ENCODE measurements around the gene TRAPPC11.

Gene TRAPPC11

DNA sequence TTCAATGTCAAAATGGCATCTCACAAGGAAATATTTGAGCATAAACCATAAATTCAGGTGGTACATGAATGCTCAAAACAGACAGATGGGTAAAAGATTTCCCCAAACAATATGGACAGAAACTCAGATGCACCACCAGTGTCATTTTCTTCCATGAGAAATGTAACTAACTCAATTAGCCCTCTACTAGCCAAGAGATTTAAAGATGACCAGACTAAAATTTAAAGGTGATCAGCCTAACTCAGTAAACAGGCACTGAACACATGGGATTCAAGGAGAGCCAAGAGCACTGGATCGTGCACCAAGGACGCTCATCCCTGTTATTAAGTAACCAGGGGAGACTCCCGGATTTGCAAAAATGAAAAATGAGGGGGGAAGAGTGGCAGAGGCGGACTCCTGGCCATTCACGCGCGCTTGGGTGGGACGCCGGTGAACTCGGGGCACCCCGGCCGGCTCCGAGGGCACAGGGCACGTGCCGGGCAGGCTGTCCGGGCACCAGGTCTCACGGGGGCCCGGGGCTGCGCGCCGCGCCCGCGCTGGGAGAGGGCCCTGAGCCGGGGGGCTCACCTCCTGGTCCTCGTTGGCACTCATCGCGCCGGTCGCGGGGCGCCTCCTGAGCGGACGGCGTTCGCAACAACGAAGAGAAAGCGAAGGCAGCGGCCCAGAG lies 598 bp upstream of the TRAPPC11 start:
- TF ChIP-seq, protein P1, sequence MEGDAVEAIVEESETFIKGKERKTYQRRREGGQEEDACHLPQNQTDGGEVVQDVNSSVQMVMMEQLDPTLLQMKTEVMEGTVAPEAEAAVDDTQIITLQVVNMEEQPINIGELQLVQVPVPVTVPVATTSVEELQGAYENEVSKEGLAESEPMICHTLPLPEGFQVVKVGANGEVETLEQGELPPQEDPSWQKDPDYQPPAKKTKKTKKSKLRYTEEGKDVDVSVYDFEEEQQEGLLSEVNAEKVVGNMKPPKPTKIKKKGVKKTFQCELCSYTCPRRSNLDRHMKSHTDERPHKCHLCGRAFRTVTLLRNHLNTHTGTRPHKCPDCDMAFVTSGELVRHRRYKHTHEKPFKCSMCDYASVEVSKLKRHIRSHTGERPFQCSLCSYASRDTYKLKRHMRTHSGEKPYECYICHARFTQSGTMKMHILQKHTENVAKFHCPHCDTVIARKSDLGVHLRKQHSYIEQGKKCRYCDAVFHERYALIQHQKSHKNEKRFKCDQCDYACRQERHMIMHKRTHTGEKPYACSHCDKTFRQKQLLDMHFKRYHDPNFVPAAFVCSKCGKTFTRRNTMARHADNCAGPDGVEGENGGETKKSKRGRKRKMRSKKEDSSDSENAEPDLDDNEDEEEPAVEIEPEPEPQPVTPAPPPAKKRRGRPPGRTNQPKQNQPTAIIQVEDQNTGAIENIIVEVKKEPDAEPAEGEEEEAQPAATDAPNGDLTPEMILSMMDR (IDR thresholded peaks at IDR 0.05; ENCODE audit: extremely low read depth, insufficient read depth, missing control alignments), result no peak
- in situ Hi-C loops (cut with MboI; ENCODE audit: low pct_unique_long_range_greater_than_20kb, low sequenced_read_pairs, unreplicated experiment), result no loop called here
- peak; percentile 47 for DNase-seq (ENCODE audit: low spot score)

DNA sequence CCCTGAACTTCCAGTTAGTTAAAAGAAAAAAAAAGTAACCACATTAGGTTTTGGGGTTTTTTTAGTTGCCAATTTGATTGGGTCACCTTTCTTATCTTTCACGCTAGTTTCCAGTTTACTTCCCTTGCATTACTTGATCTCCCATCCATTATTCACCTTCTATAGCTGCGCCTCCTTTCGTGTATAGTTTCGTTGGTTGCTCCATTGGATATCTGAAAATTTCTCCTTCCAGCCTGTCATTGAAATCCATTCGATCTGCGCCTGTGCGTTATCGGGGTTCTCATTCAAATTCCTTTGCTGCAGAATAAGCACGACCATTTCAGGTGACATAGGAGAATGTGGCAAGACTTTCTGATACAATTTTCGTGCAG lies 764 bp downstream of the TRAPPC11 start:
- TF ChIP-seq, protein P1 (IDR thresholded peaks at IDR 0.05; ENCODE audit: extremely low read depth, insufficient read depth, missing control alignments), result no peak
- in situ Hi-C loops (cut with MboI; ENCODE audit: low pct_unique_long_range_greater_than_20kb, low sequenced_read_pairs, unreplicated experiment), result no loop called here
- no peak for DNase-seq (ENCODE audit: low spot score)

DNA sequence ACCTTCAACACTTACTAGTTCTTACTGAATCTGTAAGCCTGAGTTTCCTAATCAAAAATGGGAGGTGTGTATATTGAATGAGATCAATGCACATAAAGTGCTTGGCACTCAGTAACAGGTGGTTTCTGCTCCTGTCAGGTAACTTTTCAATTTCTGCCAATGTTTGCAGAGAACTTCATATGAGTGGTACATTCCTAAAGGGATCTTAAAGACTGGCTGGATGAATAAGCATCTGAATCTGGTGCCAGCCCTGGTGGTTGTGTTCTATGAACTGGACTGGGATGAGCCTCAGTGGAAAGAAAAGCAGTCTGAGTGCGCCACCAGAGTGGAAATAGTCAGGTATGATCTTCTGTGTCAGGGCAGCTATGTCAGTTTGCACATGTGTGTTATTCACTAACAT lies 7.0 kb downstream of the TRAPPC11 start:
- TF ChIP-seq, protein P1 (IDR thresholded peaks at IDR 0.05; ENCODE audit: extremely low read depth, insufficient read depth, missing control alignments), result no peak
- DNase-seq (ENCODE audit: low spot score), result no peak
- in situ Hi-C loops (cut with MboI; ENCODE audit: low pct_unique_long_range_greater_than_20kb, low sequenced_read_pairs, unreplicated experiment), result no loop called here

DNA sequence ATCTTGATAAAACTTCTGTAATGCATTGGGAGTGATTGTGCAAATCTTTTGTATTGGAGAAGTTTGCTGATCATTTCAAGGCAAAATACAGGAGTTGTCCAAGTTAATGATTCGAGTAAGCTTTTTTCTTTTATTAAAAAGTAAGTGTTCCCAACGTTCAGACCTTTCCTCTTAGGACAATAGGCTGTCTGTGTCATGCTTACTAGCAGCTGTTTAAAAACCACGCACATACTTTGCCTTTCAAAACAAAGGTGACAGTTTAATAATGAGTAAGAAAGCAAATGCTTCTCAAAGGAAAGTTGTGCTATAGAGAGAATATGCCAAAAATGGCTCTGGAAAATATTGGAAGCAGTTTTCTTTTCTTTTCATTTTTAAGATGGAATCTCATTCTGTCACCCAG lies 11.2 kb downstream of the TRAPPC11 start:
- DNase-seq (ENCODE audit: low spot score), result no peak
- in situ Hi-C loops (cut with MboI; ENCODE audit: low pct_unique_long_range_greater_than_20kb, low sequenced_read_pairs, unreplicated experiment), result no loop called here
- TF ChIP-seq, protein P1 (IDR thresholded peaks at IDR 0.05; ENCODE audit: extremely low read depth, insufficient read depth, missing control alignments), result no peak

DNA sequence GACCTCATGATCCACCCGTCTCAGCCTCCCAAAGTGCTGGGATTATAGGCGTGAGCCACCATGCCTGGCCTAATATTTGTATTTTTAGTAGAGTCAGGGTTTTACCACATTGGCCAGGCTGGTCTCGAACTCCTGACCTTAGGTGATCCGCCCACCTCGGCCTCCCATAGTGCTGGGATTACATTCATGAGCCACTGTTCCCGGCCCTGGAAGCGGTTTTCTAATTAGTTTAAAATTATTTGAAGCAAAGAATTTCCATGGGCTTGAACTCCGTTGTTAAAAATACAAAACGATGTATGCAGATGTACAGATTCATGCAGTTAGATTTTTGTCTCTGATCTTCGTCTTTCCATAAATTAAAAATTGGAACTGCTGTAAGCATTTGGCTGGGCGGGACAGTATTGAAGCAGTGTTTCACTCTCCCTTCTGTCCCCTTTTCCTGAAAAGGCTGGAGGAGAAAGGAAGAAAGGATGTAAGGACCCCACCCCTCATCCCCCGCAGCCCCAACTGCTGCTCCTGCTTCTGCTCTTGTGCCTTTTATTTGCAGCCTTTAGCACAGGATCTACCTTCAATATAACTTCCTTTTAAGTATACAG lies 12.0 kb downstream of the TRAPPC11 start:
- DNase-seq (ENCODE audit: low spot score), result no peak
- TF ChIP-seq, protein P1 (IDR thresholded peaks at IDR 0.05; ENCODE audit: extremely low read depth, insufficient read depth, missing control alignments), result no peak
- in situ Hi-C loops (cut with MboI; ENCODE audit: low pct_unique_long_range_greater_than_20kb, low sequenced_read_pairs, unreplicated experiment), result no loop called here

GRCh38 chr4:183674153-183674552 lies 15.1 kb downstream of the TRAPPC11 start:
- in situ Hi-C loops (cut with MboI; ENCODE audit: low pct_unique_long_range_greater_than_20kb, low sequenced_read_pairs, unreplicated experiment), result no loop called here
- TF ChIP-seq, protein P1 (IDR thresholded peaks at IDR 0.05; ENCODE audit: extremely low read depth, insufficient read depth, missing control alignments), result no peak
- no peak for DNase-seq (ENCODE audit: low spot score)
